Thoracic aorta (tissue), 2 donors: ENCODE measurements around the gene AKT2. TPM values are rescaled to one million over a fixed set of nuclear protein-coding genes. Genes with fewer than 3 reads are reported as not detected.

ENCODE experiments used
- ATAC-seq: fragments of 150-250 bp; one replicate; pipeline ENCODE4 v1.8.0; 2017; ENCODE audit warnings: low read depth; ENCODE audit not compliant: insufficient number of reproducible peaks, low FRiP score
- DNase-seq: peaks from one replicate; pipeline ENCODE4 v3.0.0-alpha.2; 2020; ENCODE audit warnings: low spot score
- H3K27ac ChIP-seq, 2 donors: fragments of 200-600 bp; sonication (generic); 1 replicate in 1 of 2; 2 replicates in 1 of 2; pipeline ENCODE4 v1.5.1; 2016; ENCODE audit warnings: mild to moderate bottlenecking in 2 of 2, moderate library complexity in 2 of 2
- H3K27me3 ChIP-seq: fragments of 200-600 bp; sonication (generic); replicated peaks from 2 replicates; pipeline ENCODE4 v1.6.0; 2016; ENCODE audit warnings: mild to moderate bottlenecking; ENCODE audit not compliant: insufficient read depth
- H3K36me3 ChIP-seq: fragments of 200-600 bp; sonication (generic); one replicate; pipeline ENCODE4 v1.5.1; 2016
- H3K4me1 ChIP-seq, 2 donors: fragments of 200-600 bp; sonication (generic); 1 replicate in 1 of 2; 2 replicates in 1 of 2; pipeline versions ENCODE4 v1.5.1 to v1.6.0; 2016; ENCODE audit warnings: low read depth in 2 of 2, mild to moderate bottlenecking in 1 of 2; ENCODE audit not compliant: control insufficient read depth in 1 of 2
- H3K4me3 ChIP-seq: fragments of 200-600 bp; sonication (generic); 2 replicates; pipeline ENCODE4 v1.5.1; 2016; ENCODE audit warnings: mild to moderate bottlenecking
- H3K9me3 ChIP-seq: fragments of 200-600 bp; sonication (generic); 2 replicates; pipeline ENCODE4 v1.5.1; 2016
- total RNA-seq, 2 donors: library from RNA; depleted of rRNA; stranded (reverse); fragments of >200 nt; gene quantifications; one replicate each; pipeline versions ENCODE4 v1.1.0 to v1.2.3, GENCODE V29; 2016
- TF ChIP-seq, protein P1 (sequence below): fragments of 200-600 bp; sonication (generic); IDR thresholded peaks from one replicate; pipeline ENCODE4 v1.5.1; 2019; ENCODE audit warnings: antibody characterized with exemption

AKT2 gene
- total RNA-seq, 2 donors from 2014 or later = 94.5 to 138 TPM

DNA sequence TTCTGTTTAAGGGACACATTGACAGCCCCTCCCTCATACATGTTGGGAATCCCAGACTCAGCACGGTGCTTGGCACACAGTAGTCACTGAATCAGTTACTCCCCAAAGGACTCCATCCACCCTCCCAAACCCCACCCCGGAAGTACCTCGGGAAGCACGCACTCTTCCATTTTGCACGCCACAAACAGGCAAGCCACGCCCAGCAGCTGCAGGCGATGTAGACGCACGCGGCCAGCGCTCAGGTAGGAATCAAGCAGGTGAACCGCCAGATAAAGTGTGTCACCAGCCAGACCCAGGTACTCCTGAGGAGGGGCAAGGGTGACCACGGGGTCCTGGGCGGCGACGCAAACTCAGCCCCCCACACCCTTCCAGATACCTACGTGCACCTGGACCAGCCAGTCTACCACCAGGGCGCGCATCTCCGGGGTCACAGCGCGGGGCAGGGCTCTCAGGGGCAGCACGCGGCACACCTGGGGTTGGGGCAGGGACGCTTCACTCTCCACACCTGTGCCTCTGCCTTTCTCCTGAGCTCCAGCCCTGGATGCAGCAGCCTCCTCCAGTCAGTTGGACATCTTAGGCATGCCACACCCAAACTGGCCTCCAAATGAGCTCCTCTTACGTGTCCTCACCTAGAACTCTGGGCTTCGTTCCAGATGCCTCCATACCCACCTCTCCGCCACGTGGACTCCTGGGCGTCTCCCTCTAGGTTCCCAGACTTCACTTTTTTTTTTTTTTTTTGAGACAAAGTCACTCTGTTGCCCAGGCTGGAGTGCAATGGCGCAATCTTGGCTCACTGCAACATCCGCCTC is 60.6 kb downstream of the AKT2 start:
- TF ChIP-seq, protein P1, sequence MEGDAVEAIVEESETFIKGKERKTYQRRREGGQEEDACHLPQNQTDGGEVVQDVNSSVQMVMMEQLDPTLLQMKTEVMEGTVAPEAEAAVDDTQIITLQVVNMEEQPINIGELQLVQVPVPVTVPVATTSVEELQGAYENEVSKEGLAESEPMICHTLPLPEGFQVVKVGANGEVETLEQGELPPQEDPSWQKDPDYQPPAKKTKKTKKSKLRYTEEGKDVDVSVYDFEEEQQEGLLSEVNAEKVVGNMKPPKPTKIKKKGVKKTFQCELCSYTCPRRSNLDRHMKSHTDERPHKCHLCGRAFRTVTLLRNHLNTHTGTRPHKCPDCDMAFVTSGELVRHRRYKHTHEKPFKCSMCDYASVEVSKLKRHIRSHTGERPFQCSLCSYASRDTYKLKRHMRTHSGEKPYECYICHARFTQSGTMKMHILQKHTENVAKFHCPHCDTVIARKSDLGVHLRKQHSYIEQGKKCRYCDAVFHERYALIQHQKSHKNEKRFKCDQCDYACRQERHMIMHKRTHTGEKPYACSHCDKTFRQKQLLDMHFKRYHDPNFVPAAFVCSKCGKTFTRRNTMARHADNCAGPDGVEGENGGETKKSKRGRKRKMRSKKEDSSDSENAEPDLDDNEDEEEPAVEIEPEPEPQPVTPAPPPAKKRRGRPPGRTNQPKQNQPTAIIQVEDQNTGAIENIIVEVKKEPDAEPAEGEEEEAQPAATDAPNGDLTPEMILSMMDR = no peak
- H3K27ac ChIP-seq = no peak overlapping the region
- peaks cover 14 to 25% of the 10 kb centered on the region in 2 donors for H3K4me1 ChIP-seq
- DNase-seq (no peak), ATAC-seq (no peak)
- H3K27me3 ChIP-seq = peaks cover 14% of the 10 kb centered on the region
- H3K36me3 ChIP-seq = no peaks in the 10 kb centered on the region
- H3K9me3 ChIP-seq = no peaks in the 10 kb centered on the region
- H3K4me3 ChIP-seq = no peak overlapping the region

DNA sequence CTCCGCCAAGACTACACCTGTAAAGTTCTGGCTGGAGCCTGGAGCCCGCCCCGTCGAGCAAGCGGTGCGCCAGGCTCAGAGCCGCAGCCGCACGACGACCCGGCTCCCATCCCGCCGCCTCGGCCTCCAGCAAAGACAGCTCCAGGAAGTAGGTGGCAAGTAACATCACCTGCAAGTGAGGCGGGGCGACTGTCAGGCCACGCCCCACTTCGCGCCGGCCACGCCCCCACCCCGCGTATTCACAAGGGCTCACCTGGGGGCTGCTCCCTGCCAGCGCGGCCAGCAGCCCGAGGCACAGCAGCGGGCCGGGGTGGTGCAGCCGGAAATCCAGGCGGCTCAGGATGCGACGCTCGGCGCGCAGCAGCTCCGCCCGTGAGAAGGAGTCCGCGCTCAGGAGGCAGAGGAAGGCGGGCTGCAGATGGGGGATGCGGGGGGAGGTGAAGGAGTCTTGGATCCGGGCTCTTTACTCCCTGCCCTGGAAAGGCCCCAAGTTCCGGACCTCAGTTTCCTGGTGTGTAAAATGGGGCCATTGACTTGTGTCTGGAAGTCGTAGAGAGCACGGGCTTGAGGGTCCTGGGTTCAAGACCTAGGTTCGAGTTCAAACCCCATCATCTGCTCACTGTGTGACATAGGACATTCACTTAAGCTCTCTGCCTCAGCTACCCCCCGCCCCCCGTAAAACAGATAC is 61.9 kb downstream of the AKT2 start:
- no peak overlapping the region for H3K4me3 ChIP-seq

DNA sequence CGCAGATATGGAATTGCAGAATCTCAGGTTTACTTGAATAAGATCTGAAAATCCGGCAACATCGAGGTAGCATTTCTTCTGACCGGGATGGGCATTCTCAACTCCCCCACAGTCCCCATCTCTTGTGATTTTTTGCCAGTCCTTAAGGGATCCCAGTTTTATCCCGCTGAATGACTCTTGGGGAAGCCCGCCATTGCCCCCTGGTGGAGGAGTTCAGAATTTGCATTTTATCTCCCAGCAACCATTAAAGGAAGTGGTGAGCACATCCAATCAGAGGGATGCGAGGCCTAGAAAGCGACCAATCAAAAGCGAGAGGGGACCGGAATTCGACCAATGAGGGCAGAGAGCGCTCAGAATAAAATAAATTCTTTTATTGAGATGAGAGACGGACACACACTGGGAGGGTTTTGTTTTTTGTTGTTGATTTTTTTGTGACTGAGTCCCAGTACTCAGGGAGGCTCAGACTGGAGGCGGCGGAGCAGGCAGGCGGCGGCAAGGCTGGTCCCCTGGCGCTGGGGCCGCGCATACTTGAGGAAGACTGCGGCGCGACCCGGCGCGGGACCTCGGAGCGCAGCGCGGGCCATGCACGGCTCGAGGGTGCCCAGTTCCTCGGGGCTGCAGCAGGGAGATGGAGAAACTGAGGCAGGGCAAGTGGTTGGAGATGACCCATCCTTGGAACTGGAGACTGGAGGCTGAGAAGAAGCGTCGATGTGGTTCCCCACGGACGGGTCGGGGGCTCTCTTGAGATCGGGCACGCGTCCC is 63.1 kb downstream of the AKT2 start:
- peaks cover 8 to 15% of the 10 kb centered on the region in 2 donors for H3K4me1 ChIP-seq
- DNase-seq (peak; percentile 55), ATAC-seq (peak; percentile 91)
- no peak overlapping the region for H3K4me3 ChIP-seq
- no peak overlapping the region for H3K27ac ChIP-seq
- TF ChIP-seq, protein P1 = peak; percentile 92
- H3K9me3 ChIP-seq = no peaks in the 10 kb centered on the region
- no peaks in the 10 kb centered on the region for H3K36me3 ChIP-seq
- H3K27me3 ChIP-seq = peaks cover 18% of the 10 kb centered on the region

More for the DNA sequence above, 61.9 kb downstream of the AKT2 start:
- DNase-seq (no peak), ATAC-seq (no peak)
- no peaks in the 10 kb centered on the region for H3K36me3 ChIP-seq
- no peak overlapping the region for H3K27ac ChIP-seq
- peaks cover 18% of the 10 kb centered on the region for H3K27me3 ChIP-seq
- H3K9me3 ChIP-seq = no peaks in the 10 kb centered on the region
- peaks cover 8 to 15% of the 10 kb centered on the region in 2 donors for H3K4me1 ChIP-seq
- TF ChIP-seq, protein P1 = no peak

DNA sequence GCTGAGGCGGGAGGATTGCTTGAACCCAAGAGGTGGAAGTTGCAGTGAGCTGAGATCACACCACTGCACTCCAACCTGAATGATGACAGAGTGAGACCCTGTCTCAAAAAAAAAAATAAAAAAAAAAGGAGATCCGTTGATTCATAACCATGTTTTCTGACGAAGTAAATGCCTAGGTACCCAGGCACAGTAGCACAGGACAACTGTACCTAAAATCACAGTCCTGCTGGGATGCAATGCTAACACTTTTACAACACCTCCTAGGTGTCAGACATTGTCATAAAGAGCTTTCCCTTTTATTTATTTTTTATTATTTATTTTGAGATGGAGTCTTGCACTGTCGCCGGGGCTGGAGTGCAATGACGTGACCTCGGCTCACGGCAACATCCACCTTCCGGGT is 64.5 kb downstream of the AKT2 start:
- DNase-seq (no peak), ATAC-seq (no peak)
- Histone ChIP-seq H3K4me1 (peaks cover 0 to 3% of the 10 kb centered on the region in 2 donors), H3K27ac (no peak overlapping the region), H3K36me3 (no peaks in the 10 kb centered on the region), H3K27me3 (peaks cover 18% of the 10 kb centered on the region), H3K9me3 (no peaks in the 10 kb centered on the region), H3K4me3 (no peak overlapping the region)
- TF ChIP-seq, protein P1 = no peak
